ENCODE measurements around the gene KCNC2. TPM values are rescaled to one million over a fixed set of nuclear protein-coding genes. Genes with fewer than 3 reads are reported as not detected.

KCNC2 gene
- total RNA-seq, 1 donor: 0.43 TPM

DNA sequence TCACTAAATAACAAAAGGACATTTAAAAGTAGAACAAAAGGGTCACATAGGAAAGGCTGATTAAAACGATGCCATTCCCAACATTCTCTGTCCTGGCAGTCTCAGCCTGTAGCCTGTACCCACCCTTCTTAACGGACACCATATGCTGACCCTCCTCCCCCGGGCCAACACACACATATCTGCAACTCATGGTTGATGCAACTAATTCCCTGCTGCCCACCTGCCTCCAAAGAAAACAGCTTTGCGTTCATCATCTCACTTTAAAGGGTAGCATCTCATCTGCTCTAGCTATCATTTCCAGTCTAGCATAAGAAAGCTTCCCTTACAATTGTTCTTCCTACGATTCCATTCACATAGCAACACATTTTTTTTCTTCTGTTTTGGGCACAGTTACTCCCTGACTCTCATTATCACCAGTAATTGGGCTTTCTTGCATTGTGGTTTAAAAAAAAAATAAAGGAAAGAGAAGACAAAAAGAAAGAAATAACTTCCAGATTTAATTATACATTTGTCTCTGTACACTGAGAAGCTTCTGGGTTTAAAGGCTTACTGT lies 92.9 kb downstream of the KCNC2 start:
- TF ChIP-seq, protein P1, sequence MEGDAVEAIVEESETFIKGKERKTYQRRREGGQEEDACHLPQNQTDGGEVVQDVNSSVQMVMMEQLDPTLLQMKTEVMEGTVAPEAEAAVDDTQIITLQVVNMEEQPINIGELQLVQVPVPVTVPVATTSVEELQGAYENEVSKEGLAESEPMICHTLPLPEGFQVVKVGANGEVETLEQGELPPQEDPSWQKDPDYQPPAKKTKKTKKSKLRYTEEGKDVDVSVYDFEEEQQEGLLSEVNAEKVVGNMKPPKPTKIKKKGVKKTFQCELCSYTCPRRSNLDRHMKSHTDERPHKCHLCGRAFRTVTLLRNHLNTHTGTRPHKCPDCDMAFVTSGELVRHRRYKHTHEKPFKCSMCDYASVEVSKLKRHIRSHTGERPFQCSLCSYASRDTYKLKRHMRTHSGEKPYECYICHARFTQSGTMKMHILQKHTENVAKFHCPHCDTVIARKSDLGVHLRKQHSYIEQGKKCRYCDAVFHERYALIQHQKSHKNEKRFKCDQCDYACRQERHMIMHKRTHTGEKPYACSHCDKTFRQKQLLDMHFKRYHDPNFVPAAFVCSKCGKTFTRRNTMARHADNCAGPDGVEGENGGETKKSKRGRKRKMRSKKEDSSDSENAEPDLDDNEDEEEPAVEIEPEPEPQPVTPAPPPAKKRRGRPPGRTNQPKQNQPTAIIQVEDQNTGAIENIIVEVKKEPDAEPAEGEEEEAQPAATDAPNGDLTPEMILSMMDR (IDR thresholded peaks at IDR 0.05; ENCODE audit: insufficient read depth, low read depth, low read length): no peak
- no peak overlapping the region for H3K4me3 ChIP-seq (ENCODE audit: low read depth, low read length)
- DNase-seq (ENCODE audit: low read depth): no peak

- TF ChIP-seq, protein P1 (IDR thresholded peaks at IDR 0.05; ENCODE audit: insufficient read depth, low read depth, low read length): no peak
- no peak overlapping the region for H3K4me3 ChIP-seq (ENCODE audit: low read depth, low read length)
- no peak for DNase-seq (ENCODE audit: low read depth)
Observed at GRCh38 chr12:75115748-75116147, 93.9 kb downstream of the KCNC2 start.

- no peak overlapping the region for H3K4me3 ChIP-seq (ENCODE audit: low read depth, low read length)
- TF ChIP-seq, protein P1 (IDR thresholded peaks at IDR 0.05; ENCODE audit: insufficient read depth, low read depth, low read length): no peak
- no peak for DNase-seq (ENCODE audit: low read depth)
Observed at GRCh38 chr12:75103822-75104221, 105.8 kb downstream of the KCNC2 start.

DNA sequence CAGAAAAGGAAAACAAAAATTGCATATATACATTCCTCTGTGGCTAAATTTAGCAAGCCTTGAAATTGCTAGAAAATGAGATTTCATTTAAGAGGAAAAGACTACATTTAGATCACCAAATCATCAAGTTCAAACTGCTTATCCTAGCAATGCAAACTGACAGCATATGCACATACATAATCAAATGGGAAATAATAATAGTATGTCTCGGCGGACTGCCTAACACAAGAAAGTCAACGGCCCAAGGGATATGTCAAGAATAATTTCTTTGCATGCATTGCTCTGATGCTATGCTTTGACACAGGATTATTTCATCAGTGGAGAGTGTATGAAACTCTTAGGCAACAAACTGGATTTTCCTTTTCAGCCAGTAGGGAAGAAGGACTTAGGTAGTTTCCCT lies 107.9 kb downstream of the KCNC2 start:
- DNase-seq (ENCODE audit: low read depth): no peak
- TF ChIP-seq, protein P1 (IDR thresholded peaks at IDR 0.05; ENCODE audit: insufficient read depth, low read depth, low read length): no peak
- H3K4me3 ChIP-seq (ENCODE audit: low read depth, low read length): no peak overlapping the region

- H3K4me3 ChIP-seq (ENCODE audit: low read depth, low read length): no peak overlapping the region
- TF ChIP-seq, protein P1 (IDR thresholded peaks at IDR 0.05; ENCODE audit: insufficient read depth, low read depth, low read length): no peak
- no peak for DNase-seq (ENCODE audit: low read depth)
Observed at GRCh38 chr12:75099210-75099609, 110.4 kb downstream of the KCNC2 start.

DNA sequence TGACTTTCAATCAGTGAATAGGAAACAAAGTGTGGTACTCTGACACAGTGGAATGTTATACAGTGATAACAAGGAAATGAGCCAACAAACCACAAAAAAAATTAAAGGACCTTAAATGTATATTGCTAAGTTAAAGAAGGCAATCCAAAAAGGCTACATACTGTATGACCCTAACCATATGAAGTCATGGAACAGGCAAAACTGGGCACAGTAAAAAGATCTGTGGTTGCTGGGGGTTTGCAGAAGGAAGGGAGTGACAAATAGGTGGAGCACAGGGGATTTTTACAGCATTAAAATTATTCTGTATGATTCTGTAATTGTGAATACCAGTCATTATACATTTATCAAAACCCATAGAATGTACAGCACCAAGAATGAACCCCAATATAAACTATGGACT lies 112.6 kb downstream of the KCNC2 start:
- no peak overlapping the region for H3K4me3 ChIP-seq (ENCODE audit: low read depth, low read length)
- no peak for DNase-seq (ENCODE audit: low read depth)
- TF ChIP-seq, protein P1 (IDR thresholded peaks at IDR 0.05; ENCODE audit: insufficient read depth, low read depth, low read length): no peak

GRCh38 chr12:75087654-75088053 lies 122.0 kb downstream of the KCNC2 start:
- TF ChIP-seq, protein P1 (IDR thresholded peaks at IDR 0.05; ENCODE audit: insufficient read depth, low read depth, low read length): no peak
- DNase-seq (ENCODE audit: low read depth): no peak
- H3K4me3 ChIP-seq (ENCODE audit: low read depth, low read length): no peak overlapping the region
